AG10803 (cell line): Measurements from ENCODE around the gene SC5D.

Experiments
- DNase-seq: peaks from one replicate; pipeline ENCODE4 v3.0.0; 2010; ENCODE audit warnings: low read depth
- H3K4me3 ChIP-seq: 2 replicates; pipeline ENCODE4 v1.5.1; 2011; ENCODE audit warnings: mild to moderate bottlenecking, low read length, control low read depth
- CTCF ChIP-seq: conservative IDR thresholded peaks from 2 replicates; pipeline ENCODE4 v1.5.1; 2011; ENCODE audit warnings: mild to moderate bottlenecking, low read length, control low read depth, inconsistent platforms

Gene SC5D

GRCh38 chr11:121292495-121293287, at the start of gene SC5D:
SC5D (plus strand) TSS chr11:121292771; CDS start chr11:121303376, 10,605 bp downstream.
- DNase-seq, result peak; percentile 91
- H3K4me3 ChIP-seq, result peak within 1 kb of the TSS; percentile 83
- no peak for TF ChIP-seq CTCF

GRCh38 chr11:121244884-121245283, 47.7 kb upstream of the SC5D start:
- DNase-seq, result no peak
- no peak for TF ChIP-seq CTCF
- H3K4me3 ChIP-seq, result no peak overlapping the region

GRCh38 chr11:121246021-121246768, 46.4 kb upstream of the SC5D start:
- no peak for TF ChIP-seq CTCF
- DNase-seq, result no peak
- no peak overlapping the region for H3K4me3 ChIP-seq

- no peak for TF ChIP-seq CTCF
- DNase-seq, result no peak
- H3K4me3 ChIP-seq, result no peak overlapping the region
Observed at GRCh38 chr11:121246769-121247035, 45.9 kb upstream of the SC5D start.

GRCh38 chr11:121248496-121248895, 44.1 kb upstream of the SC5D start:
- TF ChIP-seq CTCF, result no peak
- DNase-seq, result no peak
- H3K4me3 ChIP-seq, result no peak overlapping the region

GRCh38 chr11:121249039-121249663, 43.4 kb upstream of the SC5D start:
- peak; percentile 51 for DNase-seq
- no peak overlapping the region for H3K4me3 ChIP-seq
- peak; percentile 84 for TF ChIP-seq CTCF

DNA sequence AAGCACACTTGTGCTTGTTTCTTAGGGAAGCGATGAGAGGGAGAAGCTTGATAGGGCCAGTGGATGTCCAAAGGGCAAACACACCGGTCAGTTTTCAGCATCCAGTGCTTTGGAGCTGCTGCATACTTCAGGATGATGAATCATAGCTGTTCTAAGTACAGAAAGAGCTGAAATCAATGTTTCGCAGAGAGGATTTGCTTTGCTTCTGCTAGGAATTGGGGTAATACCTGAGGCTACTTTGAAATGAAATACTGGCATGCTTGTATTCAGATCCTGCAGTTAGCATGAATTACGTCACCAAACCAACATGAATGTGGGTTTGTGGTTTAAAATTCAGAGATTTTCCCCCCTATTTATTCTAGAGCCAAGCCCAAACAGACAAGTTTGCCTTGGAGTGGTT, 41.7 kb upstream of the SC5D start:
- no peak for TF ChIP-seq CTCF

More for the DNA sequence above, 41.7 kb upstream of the SC5D start:
- no peak for DNase-seq
- H3K4me3 ChIP-seq, result no peak overlapping the region
